HepG2 (cell line): ENCODE data around the gene SQSTM1. TPM values are rescaled to one million over a fixed set of nuclear protein-coding genes. Genes with fewer than 3 reads are reported as not detected.

Experiments used
- CAMTA2 ChIP-seq: sonication (generic); formaldehyde crosslinking; IDR thresholded peaks from 2 replicates; pipeline ENCODE4 v1.4.0; 2020; ENCODE audit warnings: mild to moderate bottlenecking, missing genetic modification reagents, borderline replicate concordance
- ETV5 ChIP-seq: IDR thresholded peaks from 2 replicates; pipeline ENCODE4 v1.6.1; 2018; ENCODE audit warnings: missing biosample characterization, missing genetic modification reagents, inconsistent platforms, borderline replicate concordance
- HNF4A ChIP-seq: sonication (generic); formaldehyde crosslinking; IDR thresholded peaks from 2 replicates; pipeline ENCODE4 v1.4.0; 2020; ENCODE audit warnings: missing genetic modification reagents
- HNRNPH1 ChIP-seq: fragments of 200-400 bp; formaldehyde crosslinking; optimal IDR thresholded peaks from 2 replicates; pipeline ENCODE3; 2017; ENCODE audit warnings: mild to moderate bottlenecking, low read depth, low read length
- HNRNPLL ChIP-seq: fragments of 200-400 bp; formaldehyde crosslinking; IDR thresholded peaks from 2 replicates; pipeline ENCODE4 v1.6.1; 2017; ENCODE audit warnings: mild to moderate bottlenecking, low read depth, low read length; ENCODE audit not compliant: poor library complexity, severe bottlenecking
- KLF15 ChIP-seq: sonication (generic); formaldehyde crosslinking; IDR thresholded peaks from 2 replicates; pipeline ENCODE4 v1.8.1; 2023; ENCODE audit warnings: borderline replicate concordance, mild to moderate bottlenecking, inconsistent platforms, missing genetic modification reagents, mixed read lengths
- MAF1 ChIP-seq: sonication (generic); formaldehyde crosslinking; IDR thresholded peaks from 2 replicates; pipeline ENCODE4 v1.5.0; 2020; ENCODE audit warnings: missing genetic modification reagents, borderline replicate concordance
- MIER2 ChIP-seq: IDR thresholded peaks from 2 replicates; pipeline ENCODE4 v1.6.1; 2016; ENCODE audit warnings: missing biosample characterization, missing genetic modification reagents
- MTF1 ChIP-seq: sonication (generic); formaldehyde crosslinking; IDR thresholded peaks from 2 replicates; pipeline ENCODE4 v1.5.0; 2020; ENCODE audit warnings: missing genetic modification reagents
- MTF2 ChIP-seq: sonication (generic); formaldehyde crosslinking; IDR thresholded peaks from 2 replicates; pipeline ENCODE4 v1.5.0; 2020; ENCODE audit warnings: missing genetic modification reagents, borderline replicate concordance
- NBN ChIP-seq: fragments of 450-650 bp; conservative IDR thresholded peaks from 2 replicates; pipeline ENCODE4 v1.6.1; 2017
- NCOA1 ChIP-seq: sonication (generic); formaldehyde crosslinking; IDR thresholded peaks from 2 replicates; pipeline ENCODE4 v1.9.0; 2021; ENCODE audit warnings: missing genetic modification reagents
- NRL ChIP-seq: sonication (generic); formaldehyde crosslinking; IDR thresholded peaks from 2 replicates; pipeline ENCODE4 v1.5.0; 2020; ENCODE audit warnings: missing genetic modification reagents, mild to moderate bottlenecking, moderate library complexity, borderline replicate concordance
- PAWR ChIP-seq: sonication (generic); formaldehyde crosslinking; IDR thresholded peaks from 2 replicates; pipeline ENCODE4 v1.4.0; 2020; ENCODE audit warnings: missing genetic modification reagents, mild to moderate bottlenecking, borderline replicate concordance
- RAD51 ChIP-seq: fragments of 450-650 bp; IDR thresholded peaks from 2 replicates; pipeline ENCODE4 v1.6.1; 2016; ENCODE audit warnings: borderline replicate concordance
- SIX4 ChIP-seq: sonication (generic); formaldehyde crosslinking; IDR thresholded peaks from 2 replicates; pipeline ENCODE4 v1.4.0; 2020; ENCODE audit warnings: missing genetic modification reagents
- SOX13 ChIP-seq, 3 experiments: fragments of 450-650 bp in 1 of 3; sonication (generic) in 1 of 3; formaldehyde crosslinking in 1 of 3; IDR thresholded peaks in 2 of 3; conservative IDR thresholded peaks in 1 of 3; 2 replicates each; pipeline versions ENCODE4 v1.5.0 to v1.6.1; 2016 to 2020; ENCODE audit warnings: antibody characterized with exemption in 1 of 3, mild to moderate bottlenecking in 1 of 3, missing compliant biosample characterization in 1 of 3, missing genetic modification reagents in 1 of 3, moderate library complexity in 1 of 3
- SPEN ChIP-seq: sonication (generic); formaldehyde crosslinking; IDR thresholded peaks from 2 replicates; pipeline ENCODE4 v1.5.1; 2020; ENCODE audit warnings: low read depth, mild to moderate bottlenecking, missing genetic modification reagents
- THYN1 ChIP-seq: sonication (generic); formaldehyde crosslinking; IDR thresholded peaks from 2 replicates; pipeline ENCODE4 v1.8.1; 2023; ENCODE audit warnings: low read depth, mild to moderate bottlenecking, moderate library complexity, missing genetic modification reagents, borderline replicate concordance
- ZBTB10 ChIP-seq: sonication (generic); formaldehyde crosslinking; IDR thresholded peaks from 2 replicates; pipeline ENCODE4 v1.4.0; 2020; ENCODE audit warnings: missing genetic modification reagents, borderline replicate concordance
- ZBTB25 ChIP-seq: IDR thresholded peaks from 2 replicates; pipeline ENCODE4 v1.6.1; 2018; ENCODE audit warnings: missing genetic modification reagents
- ZBTB26 ChIP-seq: IDR thresholded peaks from 2 replicates; pipeline ENCODE4 v1.6.1; 2016; ENCODE audit warnings: missing compliant biosample characterization, missing genetic modification reagents, borderline replicate concordance
- ZFAT ChIP-seq: sonication (generic); formaldehyde crosslinking; conservative IDR thresholded peaks from 2 replicates; pipeline ENCODE4 v1.8.1; 2023; ENCODE audit warnings: missing genetic modification reagents, inconsistent platforms
- ZNF430 ChIP-seq: sonication (generic); formaldehyde crosslinking; IDR thresholded peaks from 2 replicates; pipeline ENCODE4 v1.9.0; 2021; ENCODE audit warnings: mild to moderate bottlenecking, missing genetic modification reagents
- polyA plus RNA-seq, 8 experiments: library from polyadenylated mRNA; depleted of rRNA in 3 of 8; stranded (reverse) in 7 of 8; unstranded in 1 of 8; fragments of >200 nt; fragmentation: Illumina TruSeq in 4 of 8; extraction: Trizol in 4 of 8; gene quantifications; 2 replicates each; pipeline versions ENCODE4 v1.2.1 to v1.2.3, GENCODE V29; 2011 to 2016; ENCODE audit warnings: low read depth in 4 of 8, missing spikeins in 1 of 8, mixed read lengths in 1 of 8; ENCODE audit not compliant: insufficient read depth in 1 of 8
- total RNA-seq, 5 experiments: library from RNA; depleted of rRNA; stranded (reverse); fragments of >200 nt; fragmentation: Illumina TruSeq; extraction: Trizol; gene quantifications; 2 replicates each; pipeline ENCODE4 v1.2.3, GENCODE V29; 2016; ENCODE audit warnings: low read depth in 1 of 5

The SQSTM1 gene
- total and polyA plus RNA-seq, 2 of the 13 experiments (the other 11 are each of a cell fraction or from before 2014, with no cell fraction given) = 90.9 to 160 TPM

- TF ChIP-seq CAMTA2 = peak; percentile 76; the same call in 1 of the 2 replicates
- TF ChIP-seq HNRNPH1 = no peak
- peak; percentile 25; the same call in 1 of the 2 replicates for TF ChIP-seq MAF1 (CRISPR knock-in tag)
- no peak for TF ChIP-seq NBN
- peak; percentile 92 for TF ChIP-seq HNRNPLL
- peak; percentile 65 for TF ChIP-seq HNF4A (CRISPR knock-in tag)
- TF ChIP-seq ZBTB10 (CRISPR knock-in tag) = 0 out of 2 replicates have a peak, but pooled peaks have one; percentile 83
- TF ChIP-seq MIER2 (CRISPR knock-in tag) = no peak; the same call in 1 of the 2 replicates
- TF ChIP-seq NRL = peak; percentile 88
- peak; percentile 38; the same call in 1 of the 2 replicates for TF ChIP-seq PAWR (CRISPR knock-in tag)
- TF ChIP-seq SIX4 (CRISPR knock-in tag) = peak; percentile 33; the same call in 1 of the 2 replicates
- 0 out of 2 replicates have a peak, but pooled peaks have one; percentile 65 for TF ChIP-seq THYN1 (CRISPR knock-in tag)
- TF ChIP-seq ZFAT (CRISPR knock-in tag) = no peak
- peak; percentile 76 for TF ChIP-seq ZBTB26 (CRISPR knock-in tag)
- TF ChIP-seq KLF15 (CRISPR knock-in tag) = peak; percentile 80; the same call in 1 of the 2 replicates
- peak; percentile 87 for TF ChIP-seq ZNF430 (CRISPR knock-in tag)
- TF ChIP-seq ETV5 = peak; percentile 63
- peak; percentile 20; the same call in 1 of the 2 replicates for TF ChIP-seq SOX13 (IDR thresholded peaks at IDR 0.05)
- TF ChIP-seq SOX13 (CRISPR knock-in tag; conservative IDR thresholded peaks at IDR 0.05 in 1 of 2, IDR thresholded peaks at IDR 0.05 in 1 of 2) = no peak; a peak in 1 of 4 replicates
- no peak for TF ChIP-seq MTF1
- peak; percentile 83; the same call in 1 of the 2 replicates for TF ChIP-seq MTF2 (CRISPR knock-in tag)
- TF ChIP-seq NCOA1 (CRISPR knock-in tag) = peak; percentile 92
- no peak for TF ChIP-seq RAD51
- TF ChIP-seq ZBTB25 (CRISPR knock-in tag) = peak; percentile 72; the same call in 1 of the 2 replicates
- peak; percentile 90 for TF ChIP-seq SPEN (CRISPR knock-in tag)
These were observed 38.1 kb downstream of the SQSTM1 start, which contains the start of gene MRNIP (continued) for GRCh38 chr5:179858586-179859427.
